Keratinocyte (primary cell): ENCODE measurements around the gene SLK. TPM values are rescaled to one million over a fixed set of nuclear protein-coding genes. Genes with fewer than 3 reads are reported as not detected.

ENCODE experiments used
- DNase-seq: peaks from one replicate; pipeline ENCODE4 v3.0.0-alpha.2; 2011; ENCODE audit warnings: low read depth, missing footprints, low spot score
- FAIRE-seq: peaks from 2 replicates; lab custom pipeline; 2011; peaks lifted over from hg19 to GRCh38; lab: Jason Lieb, UNC
- H2AFZ ChIP-seq: 2 replicates; pipeline ENCODE4 v1.6.0; 2012; ENCODE audit warnings: low read length, control low read depth, inconsistent platforms; ENCODE audit not compliant: control insufficient read depth
- H3K27ac ChIP-seq: 2 replicates; pipeline ENCODE4 v1.5.1; 2011; ENCODE audit warnings: low read length; ENCODE audit not compliant: control insufficient read depth, insufficient read depth
- H3K27me3 ChIP-seq: 3 replicates; pipeline ENCODE4 v1.6.0; 2011; ENCODE audit warnings: low read length; ENCODE audit not compliant: control insufficient read depth, insufficient read depth; ENCODE audit errors: extremely low read depth
- H3K36me3 ChIP-seq, 2 experiments: 2 replicates in 1 of 2; 3 replicates in 1 of 2; pipeline ENCODE4 v1.5.1; 2011; ENCODE audit warnings: low read length in 2 of 2, mild to moderate bottlenecking in 1 of 2; ENCODE audit not compliant: control insufficient read depth in 2 of 2, insufficient read depth in 2 of 2; ENCODE audit errors: extremely low read depth in 1 of 2
- H3K4me1 ChIP-seq: 3 replicates; pipeline ENCODE4 v1.5.1; 2011; ENCODE audit warnings: low read length; ENCODE audit not compliant: control insufficient read depth, insufficient read depth; ENCODE audit errors: extremely low read depth
- H3K4me2 ChIP-seq: 3 replicates; pipeline ENCODE4 v1.6.0; 2011; ENCODE audit warnings: low read depth, low read length; ENCODE audit not compliant: control insufficient read depth, insufficient read depth; ENCODE audit errors: extremely low read depth
- H3K4me3 ChIP-seq, 3 experiments: fragments of 200-600 bp in 1 of 3; sonication (generic) in 1 of 3; 2 replicates in 2 of 3; 3 replicates in 1 of 3; pipeline ENCODE4 v1.5.1; 2011 to 2016; ENCODE audit warnings: low read length in 3 of 3, mild to moderate bottlenecking in 3 of 3, control low read depth in 2 of 3, inconsistent platforms in 1 of 3, low read depth in 1 of 3, mixed read lengths in 1 of 3, mixed run types in 1 of 3, moderate library complexity in 1 of 3; ENCODE audit not compliant: control insufficient read depth in 2 of 3, insufficient read depth in 2 of 3; ENCODE audit errors: extremely low read depth in 1 of 3
- H3K79me2 ChIP-seq: 2 replicates; pipeline ENCODE4 v1.6.0; 2012; ENCODE audit warnings: low read length; ENCODE audit not compliant: control insufficient read depth, insufficient read depth
- H3K9ac ChIP-seq: 3 replicates; pipeline ENCODE4 v1.6.0; 2011; ENCODE audit warnings: low read length; ENCODE audit not compliant: control insufficient read depth, insufficient read depth; ENCODE audit errors: extremely low read depth
- H3K9me1 ChIP-seq: 3 replicates; pipeline ENCODE4 v1.6.0; 2011; ENCODE audit warnings: low read length; ENCODE audit not compliant: control insufficient read depth, insufficient read depth; ENCODE audit errors: extremely low read depth
- H3K9me3 ChIP-seq: 2 replicates; pipeline ENCODE4 v1.5.1; 2012; ENCODE audit warnings: low read depth, low read length; ENCODE audit not compliant: control insufficient read depth
- H4K20me1 ChIP-seq: 3 replicates; pipeline ENCODE4 v1.6.0; 2011; ENCODE audit warnings: low read length; ENCODE audit not compliant: control insufficient read depth, insufficient read depth; ENCODE audit errors: extremely low read depth
- CTCF ChIP-seq, 3 experiments: IDR thresholded peaks in 1 of 3; conservative IDR thresholded peaks in 1 of 3; optimal IDR thresholded peaks in 1 of 3; 2 replicates in 2 of 3; 3 replicates in 1 of 3; pipeline versions ENCODE3 to v1.5.1; 2011; ENCODE audit warnings: low read length in 3 of 3, mild to moderate bottlenecking in 3 of 3, moderate library complexity in 2 of 3, control low read depth in 1 of 3, inconsistent platforms in 1 of 3; ENCODE audit not compliant: insufficient read depth in 2 of 3; ENCODE audit errors: extremely low read depth in 1 of 3
- EZH2 ChIP-seq: IDR thresholded peaks from one replicate; pipeline ENCODE4 v1.6.1; 2012; ENCODE audit warnings: inconsistent platforms, mild to moderate bottlenecking, low read length, moderate library complexity
- dilution Hi-C: fragments of 300-500 bp; cut with MboI; formaldehyde crosslinking; loops from one replicate; pipeline ENCODE4 v1.7.0; 2020; ENCODE audit warnings: low sequenced_read_pairs; ENCODE audit not compliant: extremely low pct_ligation_motif_present
- polyA plus RNA-seq, 5 experiments: library from polyadenylated mRNA; depleted of rRNA in 3 of 5; stranded (reverse) in 3 of 5; stranded (forward) in 1 of 5; unstranded in 1 of 5; fragments of >200 nt; gene quantifications; 1 replicate in 1 of 5; 2 replicates in 3 of 5; 3 replicates in 1 of 5; pipeline versions ENCODE4 v1.2.1 to v1.2.3, GENCODE V29; 2011 to 2012; ENCODE audit warnings: missing spikeins in 2 of 5, low read depth in 1 of 5, low replicate concordance in 1 of 5

The SLK gene
- polyA plus RNA-seq, 1 donor (not counting 4 experiments of a cell fraction or from before 2014, with no cell fraction given): 36.7 TPM

- FAIRE-seq (peak; percentile 91), DNase-seq (no peak)
- Histone ChIP-seq H3K9me3 (no peaks in the 10 kb centered on the region), H3K36me3 (no peaks in the 10 kb centered on the region), H3K9ac (no peak overlapping the region), H3K27ac (peak overlapping the region; percentile 82), H3K4me1 (peaks cover 23% of the 10 kb centered on the region), H2AFZ (peak overlapping the region; percentile 45), H4K20me1 (no peaks in the 10 kb centered on the region), H3K9me1 (no peaks in the 10 kb centered on the region), H3K27me3 (no peaks in the 10 kb centered on the region), H3K79me2 (no peaks in the 10 kb centered on the region), H3K4me2 (peak overlapping the region; percentile 12), H3K4me3 (peak overlapping the region in 1 of 3 experiments; percentile 29)
- TF ChIP-seq EZH2: no peak
- TF ChIP-seq CTCF (optimal IDR thresholded peaks at IDR 0.05 in 1 of 3, IDR thresholded peaks at IDR 0.05 in 1 of 3, conservative IDR thresholded peaks at IDR 0.05 in 1 of 3; ENCODE audit: extremely low read depth in 1 of 3, insufficient read depth in 2 of 3, low read length in 3 of 3): no peak
- dilution Hi-C loops: no loop called here
These were observed 24.1 kb upstream of the SLK start for GRCh38 chr10:103942866-103943265.

- Histone ChIP-seq H3K27ac (no peak overlapping the region), H3K27me3 (no peaks in the 10 kb centered on the region), H3K9me1 (no peaks in the 10 kb centered on the region), H3K4me3 (no peak overlapping the region), H3K36me3 (no peaks in the 10 kb centered on the region), H2AFZ (no peak overlapping the region), H3K9ac (no peak overlapping the region), H4K20me1 (no peaks in the 10 kb centered on the region), H3K9me3 (no peaks in the 10 kb centered on the region), H3K79me2 (no peaks in the 10 kb centered on the region), H3K4me2 (no peak overlapping the region), H3K4me1 (peaks cover 4% of the 10 kb centered on the region)
- FAIRE-seq: no peak
- DNase-seq: no peak
- TF ChIP-seq EZH2 (no peak), CTCF (optimal IDR thresholded peaks at IDR 0.05 in 1 of 3, IDR thresholded peaks at IDR 0.05 in 1 of 3, conservative IDR thresholded peaks at IDR 0.05 in 1 of 3; ENCODE audit: extremely low read depth in 1 of 3, insufficient read depth in 2 of 3, low read length in 3 of 3) (no peak)
- dilution Hi-C loops: no loop called here
These were observed 19.0 kb upstream of the SLK start for GRCh38 chr10:103947799-103948516.
